Pancreas (tissue), 10 donors: ENCODE results near the gene DUSP22. TPM values are rescaled to one million over a fixed set of nuclear protein-coding genes. Genes with fewer than 3 reads are reported as not detected.
A peak's percentile ranks its signal among the peaks of the same experiment; 100 is the strongest.
"Not testable (repeated sequence)": the region's sequence is repeated elsewhere in the genome, so short reads cannot be mapped to it uniquely, and the experiment has no call there.

ENCODE experiments used
- ATAC-seq, 4 donors: fragments of 200-7000 bp; cut with Tn5 transposase; one replicate each; pipeline versions ENCODE4 v1.8.0 to v1.9.1; 2020; ENCODE audit warnings: mild to moderate bottlenecking in 4 of 4, moderate library complexity in 4 of 4
- DNase-seq, 6 donors: peaks; one replicate each; pipeline ENCODE4 v3.0.0-alpha.2; 2020
- FAIRE-seq: peaks from 2 replicates; lab custom pipeline; 2012; peaks lifted over from hg19 to GRCh38; lab: Jason Lieb, UNC
- H3K27ac ChIP-seq, 4 donors: fragments of 200-600 bp; sonication (generic); 1 replicate in 3 of 4; 2 replicates in 1 of 4; pipeline versions ENCODE4 v1.5.0 to v1.8.0; 2020
- H3K27me3 ChIP-seq, 4 donors: fragments of 200-600 bp; one replicate each; pipeline ENCODE4 v1.8.0; 2021
- H3K36me3 ChIP-seq, 3 donors: fragments of 200-600 bp; sonication (generic) in 1 of 3; one replicate each; pipeline versions ENCODE4 v1.5.0 to v1.8.0; 2020 to 2021
- H3K4me1 ChIP-seq, 3 donors: fragments of 200-600 bp; one replicate each; pipeline ENCODE4 v1.8.0; 2021
- H3K4me3 ChIP-seq, 4 donors: fragments of 200-600 bp; sonication (generic) in 2 of 4; one replicate each; pipeline versions ENCODE4 v1.5.0 to v1.8.0; 2020 to 2021
- H3K9me3 ChIP-seq, 4 donors: fragments of 200-600 bp; one replicate each; pipeline ENCODE4 v1.8.0; 2021
- CTCF ChIP-seq, 4 donors: fragments of 200-600 bp; sonication (generic) in 3 of 4; IDR thresholded peaks; one replicate each; pipeline versions ENCODE4 v1.5.0 to v1.8.0; 2021; ENCODE audit warnings: antibody characterized with exemption in 4 of 4
- WGBS, 2 donors: extraction: QIAGEN DNeasy Blood & Tissue Kit; methylation state at CpG; one replicate each; pipeline ENCODE4 v1.1.7; 2013; 5-methylcytosine and 5-hydroxymethylcytosine counted together
- intact Hi-C, 3 donors: fragments of 100-400 bp; cut with DNase I; formaldehyde crosslinking; loops; one replicate each; pipeline versions ENCODE4 v1.11.1 to v1.14.2; 2022
- polyA plus RNA-seq, 2 donors: library from polyadenylated mRNA; stranded (reverse); fragments of 200-250 nt; gene quantifications; one replicate each; pipeline ENCODE4 v1.2.3, GENCODE V29; 2013
- total RNA-seq, 6 donors: library from RNA; stranded (reverse); fragmentation: NEBNext Ultra II Directional in 4 of 6; extraction: Animal tissue kit (Norgen Biotek cat#: 25700) in 4 of 6; gene quantifications; one replicate each; pipeline versions ENCODE4 v1.2.1 to v1.2.4, GENCODE V29; 2021 to 2023
- donor health status: healthy with polysubstance abuse.
- donor health status: DM: no; HTN: no; CAD: no; lungs with moderate emphysema.
- donor health status: DM: no; HTN: no; CAD: no.
- donor health status: control.
- donor health status: control.
- donor health status: Bipolar disorder and iron deficiency.
- donor health status: DM: yes; HTN: yes; CAD: no.
- donor health status: DM: no; HTN: no; CAD: no.
- donor health status: DM: no; HTN: no; CAD: no.
- donor health status: DM: yes; HTN: yes; CAD: no.

The DUSP22 gene
- total and polyA plus RNA-seq, 8 donors: 16.4 to 32.9 (median 24.6) TPM

- no peak overlapping the region for H3K27ac ChIP-seq
- 57 to 67% methylated on average over 17 of the region's 17 CpGs for WGBS, 2 donors
- no peaks in the 10 kb centered on the region for H3K4me1 ChIP-seq
- H3K27me3 ChIP-seq: peaks cover 0 to 7% (median 3%) of the 10 kb centered on the region in 4 donors
- H3K9me3 ChIP-seq: no peaks in the 10 kb centered on the region
- H3K4me3 ChIP-seq: no peak overlapping the region
- no peak for FAIRE-seq
- intact Hi-C loops: no loop called here
- H3K36me3 ChIP-seq: no peaks in the 10 kb centered on the region
- ATAC-seq: no peak
- no peak for TF ChIP-seq CTCF (IDR thresholded peaks at IDR 0.05)
- peak in 1 of 6 donors; percentile 53 for DNase-seq
These were observed 75.8 kb downstream of the DUSP22 start for GRCh38 chr6:367891-368630.

- peak in 1 of 6 donors; percentile 55 for DNase-seq
- Histone ChIP-seq H3K4me3 (no peak overlapping the region), H3K27ac (no peak overlapping the region), H3K9me3 (no peaks in the 10 kb centered on the region), H3K36me3 (no peaks in the 10 kb centered on the region), H3K4me1 (no peaks in the 10 kb centered on the region), H3K27me3 (peaks cover 0 to 7% (median 3%) of the 10 kb centered on the region in 4 donors)
- 58 to 68% methylated on average over 13 of the region's 13 CpGs for WGBS, 2 donors
- intact Hi-C loops: no loop called here
- ATAC-seq: no peak
- TF ChIP-seq CTCF (IDR thresholded peaks at IDR 0.05): no peak
- FAIRE-seq: no peak
These were observed 77.5 kb downstream of the DUSP22 start for GRCh38 chr6:369559-370431.

GRCh38 chr6:370555-370954 lies 78.3 kb downstream of the DUSP22 start:
- no peak for TF ChIP-seq CTCF (IDR thresholded peaks at IDR 0.05)
- WGBS, 2 donors: 50 to 59% methylated on average over 6 of the region's 6 CpGs
- no peak overlapping the region for H3K27ac ChIP-seq
- peaks cover 0 to 7% (median 3%) of the 10 kb centered on the region in 4 donors for H3K27me3 ChIP-seq
- intact Hi-C loops: no loop called here
- H3K4me1 ChIP-seq: no peaks in the 10 kb centered on the region
- no peaks in the 10 kb centered on the region for H3K36me3 ChIP-seq
- H3K9me3 ChIP-seq: no peaks in the 10 kb centered on the region
- DNase-seq (peak in 1 of 6 donors; percentile 56), ATAC-seq (no peak), FAIRE-seq (no peak)
- H3K4me3 ChIP-seq: no peak overlapping the region

- H3K9me3 ChIP-seq, ATAC-seq, H3K4me3 ChIP-seq, H3K36me3 ChIP-seq, FAIRE-seq, H3K4me1 ChIP-seq, intact Hi-C loops, H3K27me3 ChIP-seq, H3K27ac ChIP-seq: not testable (repeated sequence)
- WGBS, 2 donors: 79 to 95% methylated on average over 2 of the region's 2 CpGs
- peak in 1 of 6 donors; percentile 54 for DNase-seq
These were observed 79.6 kb downstream of the DUSP22 start for GRCh38 chr6:371851-372250.

- no peaks in the 10 kb centered on the region for H3K36me3 ChIP-seq
- no peak overlapping the region for H3K27ac ChIP-seq
- TF ChIP-seq CTCF (IDR thresholded peaks at IDR 0.05): no peak
- DNase-seq (peak in 1 of 6 donors; percentile 60), FAIRE-seq (no peak), ATAC-seq (peak in 1 of 4 donors; percentile 32)
- H3K9me3 ChIP-seq: no peaks in the 10 kb centered on the region
- intact Hi-C loops: no loop called here
- H3K4me3 ChIP-seq: no peak overlapping the region
- peaks cover 0 to 7% (median 2%) of the 10 kb centered on the region in 4 donors for H3K27me3 ChIP-seq
- no peaks in the 10 kb centered on the region for H3K4me1 ChIP-seq
- 63 to 73% methylated on average over 16 of the region's 16 CpGs for WGBS, 2 donors
These were observed 80.1 kb downstream of the DUSP22 start for GRCh38 chr6:372336-372911.
